Kidney (tissue), 14 donors: ENCODE measurements around the gene PPM1H. TPM values are rescaled to one million over a fixed set of nuclear protein-coding genes. Genes with fewer than 3 reads are reported as not detected.

ENCODE experiments used
- DNase-seq, 5 donors: peaks; one replicate each; pipeline ENCODE4 v3.0.0-alpha.2; 2013 to 2020
- FAIRE-seq: peaks from 2 replicates; lab custom pipeline; 2012; peaks lifted over from hg19 to GRCh38; lab: Jason Lieb, UNC
- H3K27ac ChIP-seq, 2 donors: one replicate each; pipeline ENCODE4 v1.7.0; 2013; ENCODE audit warnings: low read depth in 2 of 2, low read length in 2 of 2, inconsistent platforms in 1 of 2
- H3K27me3 ChIP-seq: one replicate; pipeline ENCODE4 v1.7.1; 2013; ENCODE audit warnings: low read length, inconsistent platforms; ENCODE audit not compliant: control insufficient read depth, insufficient read depth
- H3K36me3 ChIP-seq, 3 donors: one replicate each; pipeline versions ENCODE4 v1.7.0 to v1.7.1; 2013; ENCODE audit warnings: low read length in 3 of 3, control low read depth in 1 of 3, inconsistent platforms in 1 of 3; ENCODE audit not compliant: insufficient read depth in 3 of 3, control insufficient read depth in 2 of 3
- H3K4me1 ChIP-seq, 3 donors: one replicate each; pipeline versions ENCODE4 v1.7.0 to v1.7.1; 2013; ENCODE audit warnings: low read length in 3 of 3, inconsistent platforms in 1 of 3, low read depth in 1 of 3; ENCODE audit not compliant: control insufficient read depth in 2 of 3, insufficient read depth in 2 of 3
- H3K4me3 ChIP-seq, 3 donors: one replicate each; pipeline versions ENCODE4 v1.7.0 to v1.8.1; 2013; ENCODE audit warnings: low read length in 3 of 3, control low read depth in 1 of 3, inconsistent platforms in 1 of 3
- H3K9ac ChIP-seq, 3 donors: one replicate each; pipeline versions ENCODE4 v1.7.0 to v1.7.1; 2013; ENCODE audit warnings: low read length in 3 of 3, control low read depth in 1 of 3, inconsistent platforms in 1 of 3
- H3K9me3 ChIP-seq, 3 donors: one replicate each; pipeline versions ENCODE4 v1.7.0 to v1.7.1; 2013; ENCODE audit warnings: low read length in 3 of 3, control low read depth in 1 of 3, inconsistent platforms in 1 of 3; ENCODE audit not compliant: control insufficient read depth in 2 of 3, insufficient read depth in 1 of 3
- CTCF ChIP-seq: IDR thresholded peaks from 3 replicates; pipeline ENCODE4 v1.5.1; 2012; ENCODE audit warnings: mild to moderate bottlenecking, moderate library complexity, borderline replicate concordance; ENCODE audit not compliant: insufficient read depth; ENCODE audit errors: extremely low read depth
- intact Hi-C: fragments of 100-400 bp; cut with DNase I; formaldehyde crosslinking; loops from one replicate; pipeline ENCODE4 v1.11.1; 2022
- polyA plus RNA-seq: library from polyadenylated mRNA; stranded (reverse); fragments of 350-450 nt; fragmentation: Illumina TruSeq; extraction: RNeasy Lipid Tissue Mini Kit (QIAGEN cat#74804); gene quantifications from one replicate; pipeline ENCODE4 v1.2.3, GENCODE V29; 2014; ENCODE audit warnings: low read depth, low replicate concordance; ENCODE audit not compliant: insufficient read depth
- total RNA-seq: library from RNA; stranded (reverse); fragmentation: NEBNext Ultra II Directional; extraction: Animal tissue kit (Norgen Biotek cat#: 25700); gene quantifications from one replicate; pipeline ENCODE4 v1.2.1, GENCODE V29; 2021
- donor health status: control.
- donor health status: control.
- donor health status: control.
- donor health status: control.
- donor health status: control.
- donor health status: DM: yes; HTN: yes; CAD: no.
- donor health status: Normal renal cell carcinoma (clear cell type).

Gene PPM1H
- total and polyA plus RNA-seq, 2 donors from 2014 or later, result 8.7 to 25.0 TPM

- Histone ChIP-seq H3K4me3 (no peak overlapping the region), H3K36me3 (no peaks in the 10 kb centered on the region), H3K9me3 (no peaks in the 10 kb centered on the region), H3K27ac (no peak overlapping the region), H3K4me1 (peaks cover 0 to 20% (median 9%) of the 10 kb centered on the region in 3 donors), H3K9ac (no peak overlapping the region), H3K27me3 (no peaks in the 10 kb centered on the region)
- TF ChIP-seq CTCF, result no peak
- intact Hi-C loops, result no loop called here
- no peak for FAIRE-seq
- DNase-seq, result no peak
Observed at GRCh38 chr12:62766496-62766895, 168.5 kb downstream of the PPM1H start.

GRCh38 chr12:62763861-62764645 lies 170.9 kb downstream of the PPM1H start:
- H3K9me3 ChIP-seq, result no peaks in the 10 kb centered on the region
- DNase-seq, result no peak
- no peaks in the 10 kb centered on the region for H3K27me3 ChIP-seq
- no peak overlapping the region for H3K9ac ChIP-seq
- peaks cover 2 to 30% (median 9%) of the 10 kb centered on the region in 3 donors for H3K4me1 ChIP-seq
- H3K4me3 ChIP-seq, result no peak overlapping the region
- intact Hi-C loops, result no loop called here
- no peak for TF ChIP-seq CTCF
- H3K36me3 ChIP-seq, result no peaks in the 10 kb centered on the region
- no peak for FAIRE-seq
- peak overlapping the region in 1 of 2 donors; percentile 34 for H3K27ac ChIP-seq

GRCh38 chr12:62763312-62763711 lies 171.6 kb downstream of the PPM1H start:
- H3K27me3 ChIP-seq, result no peaks in the 10 kb centered on the region
- H3K36me3 ChIP-seq, result no peaks in the 10 kb centered on the region
- no peak for TF ChIP-seq CTCF
- H3K4me3 ChIP-seq, result no peak overlapping the region
- H3K27ac ChIP-seq, result peak overlapping the region in 1 of 2 donors; percentile 28
- peak overlapping the region in 1 of 3 donors; percentile 13 for H3K9ac ChIP-seq
- H3K9me3 ChIP-seq, result no peaks in the 10 kb centered on the region
- DNase-seq, result no peak
- peaks cover 2 to 31% (median 9%) of the 10 kb centered on the region in 3 donors for H3K4me1 ChIP-seq
- intact Hi-C loops, result no loop called here
- FAIRE-seq, result no peak
